ENCODE data around the gene BMP6. TPM values are rescaled to one million over a fixed set of nuclear protein-coding genes. Genes with fewer than 3 reads are reported as not detected.

The BMP6 gene
- total RNA-seq, 2 experiments from 2014 or later: not detected

GRCh38 chr6:7727086-7727945, 1.4 kb downstream of the BMP6 start:
- Mint-ChIP-seq H3K36me3 (ENCODE audit: low read depth) (no peaks in the 10 kb centered on the region), H3K4me3 (peak overlapping the region; percentile 74), H3K9me3 (no peaks in the 10 kb centered on the region), H3K4me1 (ENCODE audit: low read depth) (peaks cover 11% of the 10 kb centered on the region), H3K27ac (no peak overlapping the region), H3K27me3 (peaks cover 84% of the 10 kb centered on the region)
- POLR2A ChIA-PET: no interaction called here
- H3K4me1 ChIP-seq (ENCODE audit: insufficient read depth, low read length): peaks cover 28% of the 10 kb centered on the region
- peaks cover 0 to 7% of the 10 kb centered on the region in 2 experiments for H3K9me3 ChIP-seq (ENCODE audit: control insufficient read depth in 1 of 2, insufficient read depth in 1 of 2, low read length in 2 of 2)
- no peak overlapping the region for H3K4me3 ChIP-seq (ENCODE audit: low read length)
- DNase-seq (peak in 1 of 14 experiments; percentile 5), ATAC-seq (ENCODE audit: poor library complexity) (no peak)
- no peaks in the 10 kb centered on the region for H3K36me3 ChIP-seq (ENCODE audit: insufficient read depth, low read length)
- TF ChIP-seq CTCF (IDR thresholded peaks at IDR 0.05): no peak
- H3K27ac ChIP-seq (ENCODE audit: low read depth in 1 of 2, low read length in 2 of 2): no peak overlapping the region
- peaks cover 57 to 68% of the 10 kb centered on the region in 2 experiments for H3K27me3 ChIP-seq (ENCODE audit: control insufficient read depth in 1 of 2, insufficient read depth in 2 of 2, low read length in 2 of 2)
- CTCF ChIA-PET: no interaction called here
- intact Hi-C loops (cut with DNase I, micrococcal nuclease): no loop called here

- TF ChIP-seq CTCF (IDR thresholded peaks at IDR 0.05): no peak
- peak overlapping the region; percentile 74 for H3K4me3 Mint-ChIP-seq
- no peaks in the 10 kb centered on the region for H3K9me3 Mint-ChIP-seq
- DNase-seq: peak in 1 of 14 experiments; percentile 17
- Histone ChIP-seq H3K36me3 (ENCODE audit: insufficient read depth, low read length) (no peaks in the 10 kb centered on the region), H3K4me1 (ENCODE audit: insufficient read depth, low read length) (peaks cover 28% of the 10 kb centered on the region), H3K27me3 (ENCODE audit: control insufficient read depth in 1 of 2, insufficient read depth in 2 of 2, low read length in 2 of 2) (peaks cover 54 to 71% of the 10 kb centered on the region in 2 experiments), H3K27ac (ENCODE audit: low read depth in 1 of 2, low read length in 2 of 2) (no peak overlapping the region), H3K4me3 (ENCODE audit: low read length) (no peak overlapping the region), H3K9me3 (ENCODE audit: control insufficient read depth in 1 of 2, insufficient read depth in 1 of 2, low read length in 2 of 2) (peaks cover 0 to 7% of the 10 kb centered on the region in 2 experiments)
- ATAC-seq (ENCODE audit: poor library complexity): peak; percentile 9
- ChIA-PET POLR2A (no interaction called here), CTCF (no interaction called here)
- no peak overlapping the region for H3K27ac Mint-ChIP-seq
- H3K36me3 Mint-ChIP-seq (ENCODE audit: low read depth): no peaks in the 10 kb centered on the region
- intact Hi-C loops (cut with DNase I, micrococcal nuclease): no loop called here
- H3K4me1 Mint-ChIP-seq (ENCODE audit: low read depth): peaks cover 11% of the 10 kb centered on the region
- peaks cover 85% of the 10 kb centered on the region for H3K27me3 Mint-ChIP-seq
Observed at GRCh38 chr6:7727946-7728854, 2.3 kb downstream of the BMP6 start.

- Histone ChIP-seq H3K4me1 (ENCODE audit: insufficient read depth, low read length) (peaks cover 28% of the 10 kb centered on the region), H3K27ac (ENCODE audit: low read depth in 1 of 2, low read length in 2 of 2) (no peak overlapping the region), H3K9me3 (ENCODE audit: control insufficient read depth in 1 of 2, insufficient read depth in 1 of 2, low read length in 2 of 2) (peaks cover 0 to 7% of the 10 kb centered on the region in 2 experiments), H3K4me3 (ENCODE audit: low read length) (no peak overlapping the region), H3K27me3 (ENCODE audit: control insufficient read depth in 1 of 2, insufficient read depth in 2 of 2, low read length in 2 of 2) (peaks cover 55 to 78% of the 10 kb centered on the region in 2 experiments), H3K36me3 (ENCODE audit: insufficient read depth, low read length) (no peaks in the 10 kb centered on the region)
- Mint-ChIP-seq H3K4me1 (ENCODE audit: low read depth) (peaks cover 11% of the 10 kb centered on the region), H3K27me3 (peaks cover 87% of the 10 kb centered on the region), H3K4me3 (peak overlapping the region; percentile 74), H3K36me3 (ENCODE audit: low read depth) (no peaks in the 10 kb centered on the region), H3K27ac (no peak overlapping the region), H3K9me3 (no peaks in the 10 kb centered on the region)
- DNase-seq: no peak
- CTCF ChIA-PET: no interaction called here
- intact Hi-C loops (cut with DNase I, micrococcal nuclease): no loop called here
- no peak for TF ChIP-seq CTCF (IDR thresholded peaks at IDR 0.05)
- ATAC-seq (ENCODE audit: poor library complexity): no peak
- POLR2A ChIA-PET: no interaction called here
Observed at GRCh38 chr6:7728855-7729590, 3.1 kb downstream of the BMP6 start.

All from CD4-positive, alpha-beta T cell (primary cell).